Vagina (tissue), 2 donors: ENCODE data around the gene TRAF3IP1.

Source experiments
- POLR2AphosphoS5 ChIP-seq, 2 donors: sonication (generic); formaldehyde crosslinking; IDR thresholded peaks; one replicate each; pipeline ENCODE4 v1.9.0; 2017; ENCODE audit warnings: antibody characterized with exemption in 2 of 2, mild to moderate bottlenecking in 2 of 2, low read depth in 1 of 2; ENCODE audit not compliant: insufficient read depth in 1 of 2
- TF ChIP-seq, protein P1 (sequence below), 3 experiments: fragments of 450-650 bp in 2 of 3; fragments of 200-600 bp in 1 of 3; sonication (generic) in 1 of 3; IDR thresholded peaks; one replicate each; pipeline ENCODE4 v1.5.1; 2017 to 2019; ENCODE audit warnings: antibody characterized with exemption in 3 of 3, mild to moderate bottlenecking in 2 of 3, moderate library complexity in 2 of 3

DNA sequence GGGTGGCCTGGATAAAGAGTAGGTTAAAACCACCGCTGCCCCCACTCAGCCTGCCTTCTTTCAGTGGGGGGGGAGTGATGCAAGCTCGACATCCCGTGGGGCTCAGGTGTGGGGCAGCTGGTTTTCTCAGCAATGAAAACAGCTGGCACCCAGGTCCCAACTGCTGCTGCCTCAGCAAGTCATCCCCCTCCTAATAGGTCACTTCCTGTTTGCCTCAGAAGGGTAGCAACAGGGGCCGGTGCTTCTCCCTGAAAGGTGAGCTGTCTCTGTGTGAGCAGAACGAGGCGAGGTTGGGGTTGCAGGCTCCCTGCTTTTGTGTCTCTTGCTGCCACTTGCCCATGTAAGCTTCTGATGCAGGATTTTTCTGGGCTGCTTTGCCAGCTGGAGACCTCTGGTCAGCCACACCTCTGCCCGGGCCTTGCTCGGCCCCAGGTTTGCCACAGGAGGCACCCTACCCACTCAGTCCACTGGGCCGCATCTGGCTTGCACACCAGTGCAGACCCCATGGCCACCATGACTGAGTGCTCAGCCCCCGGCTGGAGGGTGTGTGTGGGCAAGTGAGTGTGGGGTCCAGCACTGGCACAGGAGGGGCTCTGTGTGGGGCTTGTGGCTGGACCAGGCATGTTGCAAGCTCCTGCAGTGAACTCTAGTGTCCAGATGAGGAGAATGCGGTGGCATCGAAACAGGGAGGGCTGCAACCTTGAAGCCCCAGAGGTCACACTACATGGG is 94.9 kb downstream of the TRAF3IP1 start:
- TF ChIP-seq POLR2AphosphoS5 (IDR thresholded peaks at IDR 0.05; ENCODE audit: insufficient read depth in 1 of 2, low read depth in 1 of 2), result no peak
- TF ChIP-seq, protein P1, sequence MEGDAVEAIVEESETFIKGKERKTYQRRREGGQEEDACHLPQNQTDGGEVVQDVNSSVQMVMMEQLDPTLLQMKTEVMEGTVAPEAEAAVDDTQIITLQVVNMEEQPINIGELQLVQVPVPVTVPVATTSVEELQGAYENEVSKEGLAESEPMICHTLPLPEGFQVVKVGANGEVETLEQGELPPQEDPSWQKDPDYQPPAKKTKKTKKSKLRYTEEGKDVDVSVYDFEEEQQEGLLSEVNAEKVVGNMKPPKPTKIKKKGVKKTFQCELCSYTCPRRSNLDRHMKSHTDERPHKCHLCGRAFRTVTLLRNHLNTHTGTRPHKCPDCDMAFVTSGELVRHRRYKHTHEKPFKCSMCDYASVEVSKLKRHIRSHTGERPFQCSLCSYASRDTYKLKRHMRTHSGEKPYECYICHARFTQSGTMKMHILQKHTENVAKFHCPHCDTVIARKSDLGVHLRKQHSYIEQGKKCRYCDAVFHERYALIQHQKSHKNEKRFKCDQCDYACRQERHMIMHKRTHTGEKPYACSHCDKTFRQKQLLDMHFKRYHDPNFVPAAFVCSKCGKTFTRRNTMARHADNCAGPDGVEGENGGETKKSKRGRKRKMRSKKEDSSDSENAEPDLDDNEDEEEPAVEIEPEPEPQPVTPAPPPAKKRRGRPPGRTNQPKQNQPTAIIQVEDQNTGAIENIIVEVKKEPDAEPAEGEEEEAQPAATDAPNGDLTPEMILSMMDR (IDR thresholded peaks at IDR 0.05), result no peak
